GM12878 (cell line): ENCODE data around the gene FRK. TPM values are rescaled to one million over a fixed set of nuclear protein-coding genes. Genes with fewer than 3 reads are reported as not detected.
A peak's percentile ranks its signal among the peaks of the same experiment; 100 is the strongest.

Experiments used
- ATF7 ChIP-seq: fragments of 450-650 bp; IDR thresholded peaks from 2 replicates; pipeline ENCODE4 v1.6.1; 2016; ENCODE audit warnings: low read depth, mild to moderate bottlenecking
- BCL11A ChIP-seq: IDR thresholded peaks from 2 replicates; pipeline ENCODE4 v1.6.1; 2011; ENCODE audit warnings: low read depth, low read length
- CBFB ChIP-seq: IDR thresholded peaks from 2 replicates; pipeline ENCODE4 v1.6.1; 2016; ENCODE audit warnings: antibody characterized with exemption, low read depth
- CBX5 ChIP-seq: sonication (generic); IDR thresholded peaks from 2 replicates; pipeline ENCODE4 v1.6.1; 2016; ENCODE audit warnings: low read depth, moderate library complexity, mild to moderate bottlenecking, inconsistent platforms
- CREB1 ChIP-seq: IDR thresholded peaks from 2 replicates; pipeline ENCODE4 v1.6.1; 2012; ENCODE audit warnings: low read depth, mild to moderate bottlenecking, inconsistent platforms
- CREM ChIP-seq: IDR thresholded peaks from 2 replicates; pipeline ENCODE4 v1.6.1; 2014; ENCODE audit warnings: antibody characterized with exemption, low read depth
- EP300 ChIP-seq, 2 experiments: fragments of 150-350 bp in 1 of 2; IDR thresholded peaks; 2 replicates each; pipeline ENCODE4 v1.6.1; 2011 to 2012; ENCODE audit warnings: low read depth in 2 of 2, low read length in 2 of 2, borderline replicate concordance in 1 of 2, improper control_type of control experiment in 1 of 2, inconsistent platforms in 1 of 2; ENCODE audit not compliant: control insufficient read depth in 1 of 2
- ETV6 ChIP-seq, 2 experiments: fragments of 450-650 bp in 1 of 2; IDR thresholded peaks in 1 of 2; conservative IDR thresholded peaks in 1 of 2; 2 replicates each; pipeline ENCODE4 v1.6.1; 2014; ENCODE audit warnings: antibody characterized with exemption in 1 of 2, borderline replicate concordance in 1 of 2, low read depth in 1 of 2, mild to moderate bottlenecking in 1 of 2, moderate library complexity in 1 of 2
- FOXM1 ChIP-seq: IDR thresholded peaks from 2 replicates; pipeline ENCODE4 v1.6.1; 2012; ENCODE audit warnings: low read depth, mild to moderate bottlenecking, inconsistent platforms, low read length, moderate library complexity
- HCFC1 ChIP-seq: fragments of 150-350 bp; IDR thresholded peaks from 2 replicates; pipeline ENCODE4 v1.6.1; 2014; ENCODE audit warnings: low read length
- IKZF2 ChIP-seq, 2 experiments: fragments of 450-650 bp; IDR thresholded peaks; 2 replicates each; pipeline ENCODE4 v1.6.1; 2017; ENCODE audit warnings: mild to moderate bottlenecking in 2 of 2, moderate library complexity in 2 of 2
- IRF4 ChIP-seq: IDR thresholded peaks from 2 replicates; pipeline ENCODE4 v1.6.1; 2011; ENCODE audit warnings: low read depth, low read length
- MEF2A ChIP-seq: IDR thresholded peaks from 2 replicates; pipeline ENCODE4 v1.6.1; 2011; ENCODE audit warnings: low read depth, mild to moderate bottlenecking, low read length, moderate library complexity; ENCODE audit not compliant: insufficient read depth
- MTA2 ChIP-seq: fragments of 450-650 bp; IDR thresholded peaks from 2 replicates; pipeline ENCODE4 v1.6.1; 2016; ENCODE audit warnings: low read depth, mild to moderate bottlenecking, moderate library complexity
- MTA3 ChIP-seq: IDR thresholded peaks from 2 replicates; pipeline ENCODE4 v1.6.1; 2012; ENCODE audit warnings: low read length, inconsistent platforms, borderline replicate concordance
- NBN ChIP-seq: fragments of 450-650 bp; IDR thresholded peaks from 2 replicates; pipeline ENCODE4 v1.6.1; 2016
- PAX5 ChIP-seq: IDR thresholded peaks from 2 replicates; pipeline ENCODE4 v1.6.1; 2011; ENCODE audit warnings: low read depth, low read length, borderline replicate concordance
- POLR2A ChIP-seq: IDR thresholded peaks from 2 replicates; pipeline ENCODE4 v1.6.1; 2011; ENCODE audit warnings: low read depth, mild to moderate bottlenecking, low read length
- RUNX3 ChIP-seq: IDR thresholded peaks from 2 replicates; pipeline ENCODE4 v1.6.1; 2012; ENCODE audit warnings: low read length, inconsistent platforms
- SREBF2 ChIP-seq: IDR thresholded peaks from 2 replicates; pipeline ENCODE4 v1.6.1; 2012; ENCODE audit warnings: mild to moderate bottlenecking, low read length
- ZNF207 ChIP-seq: fragments of 450-650 bp; IDR thresholded peaks from 2 replicates; pipeline ENCODE4 v1.6.1; 2014; ENCODE audit warnings: antibody characterized with exemption, mild to moderate bottlenecking, borderline replicate concordance
- polyA plus RNA-seq, 11 experiments: library from polyadenylated mRNA; depleted of rRNA in 4 of 11; unstranded in 6 of 11; stranded (reverse) in 5 of 11; fragments of >200 nt; fragmentation: Nextera tagmentation in 4 of 11; fragmentation: Illumina TruSeq in 1 of 11; extraction: Ambion mirVana in 4 of 11; extraction: Trizol in 1 of 11; gene quantifications; 1 replicate in 1 of 11; 2 replicates in 10 of 11; pipeline versions ENCODE4 v1.2.1 to v1.2.3, GENCODE V29; 2011 to 2016; ENCODE audit warnings: inconsistent platforms in 2 of 11, missing spikeins in 2 of 11, low read depth in 1 of 11
- total RNA-seq, 4 experiments: library from RNA; depleted of rRNA in 3 of 4; stranded (reverse); fragments of >200 nt in 3 of 4; fragmentation: Illumina TruSeq in 1 of 4; extraction: Trizol in 1 of 4; gene quantifications; 2 replicates each; pipeline versions ENCODE4 v1.2.1 to v1.2.3, GENCODE V29; 2013 to 2021
- TF ChIP-seq, protein P1 (sequence below): IDR thresholded peaks from 2 replicates; pipeline ENCODE4 v1.6.1; 2012; ENCODE audit warnings: low read length, inconsistent platforms
- TF ChIP-seq, protein P2 (sequence below): fragments of 450-650 bp; IDR thresholded peaks from 2 replicates; pipeline ENCODE4 v1.6.1; 2017; ENCODE audit warnings: mild to moderate bottlenecking, low read depth, inconsistent platforms; ENCODE audit not compliant: poor library complexity, severe bottlenecking
- TF ChIP-seq, protein P3 (sequence below): fragments of 450-650 bp; IDR thresholded peaks from 2 replicates; pipeline ENCODE4 v1.6.1; 2017; ENCODE audit warnings: low read depth, mild to moderate bottlenecking, moderate library complexity

Gene FRK
- total and polyA plus RNA-seq, 10 of the 15 experiments (the other 5 are each of a cell fraction or from before 2014, with no cell fraction given) = 0.29 to 2.4 (median 1.2) TPM

DNA sequence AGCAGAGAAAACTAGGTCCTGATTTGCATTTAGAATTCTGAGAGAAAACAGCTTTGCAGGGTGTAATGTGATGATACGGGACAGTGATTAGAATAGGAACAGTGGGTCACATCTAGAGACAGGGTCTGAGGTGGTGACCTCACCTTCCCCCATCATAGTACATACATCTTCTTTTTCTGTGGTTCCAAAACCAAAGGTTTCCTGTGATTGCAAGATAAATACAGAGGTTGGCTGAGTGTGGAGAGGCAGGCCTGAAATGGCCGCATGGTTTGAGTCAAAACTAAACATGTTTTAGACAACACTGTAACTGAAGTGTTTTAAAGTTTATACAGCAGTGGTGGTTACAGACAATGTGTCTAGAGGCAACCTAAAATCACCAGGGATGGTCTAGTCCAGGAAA is 29.6 kb upstream of the FRK start (continued):
- TF ChIP-seq CREM (peak; percentile 55; the same call in 1 of the 2 replicates), EP300 (IDR thresholded peaks at IDR 0.05; ENCODE audit: borderline replicate concordance in 1 of 2, control insufficient read depth in 1 of 2, low read depth in 2 of 2, low read length in 2 of 2) (no peak; a peak in 1 of 4 replicates), ZNF207 (no peak), CREB1 (peak; percentile 39; the same call in 1 of the 2 replicates), MTA3 (peak; percentile 68; the same call in 1 of the 2 replicates), RUNX3 (peak; percentile 98), CBX5 (peak; percentile 90; the same call in 1 of the 2 replicates), IKZF2 (IDR thresholded peaks at IDR 0.05) (peak; percentile 30 to 35; a peak in 2 of 4 replicates), ETV6 (conservative IDR thresholded peaks at IDR 0.05 in 1 of 2, IDR thresholded peaks at IDR 0.05 in 1 of 2; ENCODE audit: borderline replicate concordance in 1 of 2, low read depth in 1 of 2) (peak in 1 of 2 experiments; percentile 66; a peak in 1 of 4 replicates), ATF7 (peak; percentile 53; the same call in 1 of the 2 replicates), SREBF2 (no peak), PAX5 (no peak; the same call in 1 of the 2 replicates), FOXM1 (peak; percentile 77; the same call in 1 of the 2 replicates), BCL11A (peak; percentile 80; the same call in 1 of the 2 replicates), CBFB (peak; percentile 71; the same call in 1 of the 2 replicates), NBN (no peak), POLR2A (no peak), MTA2 (no peak), HCFC1 (no peak), IRF4 (peak; percentile 71; the same call in 1 of the 2 replicates), MEF2A (peak; percentile 76)
- TF ChIP-seq, protein P1, sequence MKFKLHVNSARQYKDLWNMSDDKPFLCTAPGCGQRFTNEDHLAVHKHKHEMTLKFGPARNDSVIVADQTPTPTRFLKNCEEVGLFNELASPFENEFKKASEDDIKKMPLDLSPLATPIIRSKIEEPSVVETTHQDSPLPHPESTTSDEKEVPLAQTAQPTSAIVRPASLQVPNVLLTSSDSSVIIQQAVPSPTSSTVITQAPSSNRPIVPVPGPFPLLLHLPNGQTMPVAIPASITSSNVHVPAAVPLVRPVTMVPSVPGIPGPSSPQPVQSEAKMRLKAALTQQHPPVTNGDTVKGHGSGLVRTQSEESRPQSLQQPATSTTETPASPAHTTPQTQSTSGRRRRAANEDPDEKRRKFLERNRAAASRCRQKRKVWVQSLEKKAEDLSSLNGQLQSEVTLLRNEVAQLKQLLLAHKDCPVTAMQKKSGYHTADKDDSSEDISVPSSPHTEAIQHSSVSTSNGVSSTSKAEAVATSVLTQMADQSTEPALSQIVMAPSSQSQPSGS = peak; percentile 94
- TF ChIP-seq, protein P2, sequence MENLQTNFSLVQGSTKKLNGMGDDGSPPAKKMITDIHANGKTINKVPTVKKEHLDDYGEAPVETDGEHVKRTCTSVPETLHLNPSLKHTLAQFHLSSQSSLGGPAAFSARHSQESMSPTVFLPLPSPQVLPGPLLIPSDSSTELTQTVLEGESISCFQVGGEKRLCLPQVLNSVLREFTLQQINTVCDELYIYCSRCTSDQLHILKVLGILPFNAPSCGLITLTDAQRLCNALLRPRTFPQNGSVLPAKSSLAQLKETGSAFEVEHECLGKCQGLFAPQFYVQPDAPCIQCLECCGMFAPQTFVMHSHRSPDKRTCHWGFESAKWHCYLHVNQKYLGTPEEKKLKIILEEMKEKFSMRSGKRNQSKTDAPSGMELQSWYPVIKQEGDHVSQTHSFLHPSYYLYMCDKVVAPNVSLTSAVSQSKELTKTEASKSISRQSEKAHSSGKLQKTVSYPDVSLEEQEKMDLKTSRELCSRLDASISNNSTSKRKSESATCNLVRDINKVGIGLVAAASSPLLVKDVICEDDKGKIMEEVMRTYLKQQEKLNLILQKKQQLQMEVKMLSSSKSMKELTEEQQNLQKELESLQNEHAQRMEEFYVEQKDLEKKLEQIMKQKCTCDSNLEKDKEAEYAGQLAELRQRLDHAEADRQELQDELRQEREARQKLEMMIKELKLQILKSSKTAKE = peak; percentile 27
- TF ChIP-seq, protein P3, sequence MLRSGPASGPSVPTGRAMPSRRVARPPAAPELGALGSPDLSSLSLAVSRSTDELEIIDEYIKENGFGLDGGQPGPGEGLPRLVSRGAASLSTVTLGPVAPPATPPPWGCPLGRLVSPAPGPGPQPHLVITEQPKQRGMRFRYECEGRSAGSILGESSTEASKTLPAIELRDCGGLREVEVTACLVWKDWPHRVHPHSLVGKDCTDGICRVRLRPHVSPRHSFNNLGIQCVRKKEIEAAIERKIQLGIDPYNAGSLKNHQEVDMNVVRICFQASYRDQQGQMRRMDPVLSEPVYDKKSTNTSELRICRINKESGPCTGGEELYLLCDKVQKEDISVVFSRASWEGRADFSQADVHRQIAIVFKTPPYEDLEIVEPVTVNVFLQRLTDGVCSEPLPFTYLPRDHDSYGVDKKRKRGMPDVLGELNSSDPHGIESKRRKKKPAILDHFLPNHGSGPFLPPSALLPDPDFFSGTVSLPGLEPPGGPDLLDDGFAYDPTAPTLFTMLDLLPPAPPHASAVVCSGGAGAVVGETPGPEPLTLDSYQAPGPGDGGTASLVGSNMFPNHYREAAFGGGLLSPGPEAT = no peak
